GM18861 (cell line): Measurements from ENCODE around the gene FCGR3A.
"Not testable (repeated sequence)": the region's sequence is repeated elsewhere in the genome, so short reads cannot be mapped to it uniquely, and the experiment has no call there.

ENCODE experiments used
- ATAC-seq: cut with Tn5 transposase; IDR thresholded peaks from one replicate; pipeline ENCODE4 v1.9.1; 2021; ENCODE audit not compliant: unreplicated experiment

Gene FCGR3A

GRCh38 chr1:161556990-161557389 is 7.4 kb upstream of the FCGR3A start:
- ATAC-seq, result not testable (repeated sequence)

GRCh38 chr1:161556143-161556542 is 6.5 kb upstream of the FCGR3A start:
- ATAC-seq, result not testable (repeated sequence)

- not testable (repeated sequence) for ATAC-seq
Observed at GRCh38 chr1:161554815-161555417, 5.3 kb upstream of the FCGR3A start.

GRCh38 chr1:161554340-161554739 is 4.7 kb upstream of the FCGR3A start:
- not testable (repeated sequence) for ATAC-seq

GRCh38 chr1:161553631-161554030 is 4.0 kb upstream of the FCGR3A start:
- ATAC-seq, result not testable (repeated sequence)

GRCh38 chr1:161550942-161551341 is 1.3 kb upstream of the FCGR3A start:
- ATAC-seq, result not testable (repeated sequence)

GRCh38 chr1:161548749-161549406 is 740 bp downstream of the FCGR3A start:
- not testable (repeated sequence) for ATAC-seq

GRCh38 chr1:161547995-161548741 is 1.4 kb downstream of the FCGR3A start:
- not testable (repeated sequence) for ATAC-seq

GRCh38 chr1:161545005-161545731 is 4.5 kb downstream of the FCGR3A start:
- not testable (repeated sequence) for ATAC-seq

- ATAC-seq, result not testable (repeated sequence)
Observed at GRCh38 chr1:161543125-161543524, 6.5 kb downstream of the FCGR3A start.

- peak; percentile 41 for ATAC-seq
Observed at GRCh38 chr1:161542091-161542559, 7.5 kb downstream of the FCGR3A start.

GRCh38 chr1:161540570-161540960 is 9.1 kb downstream of the FCGR3A start:
- peak; percentile 28 for ATAC-seq

- peak; percentile 43 for ATAC-seq
Observed at GRCh38 chr1:161539731-161540569, 9.7 kb downstream of the FCGR3A start.

- not testable (repeated sequence) for ATAC-seq
Observed at GRCh38 chr1:161538925-161539479, 10.6 kb downstream of the FCGR3A start.

- ATAC-seq, result not testable (repeated sequence)
Observed at GRCh38 chr1:161537068-161537669, 12.4 kb downstream of the FCGR3A start.

GRCh38 chr1:161532644-161533567 is 16.7 kb downstream of the FCGR3A start:
- not testable (repeated sequence) for ATAC-seq

GRCh38 chr1:161531986-161532643 is 17.5 kb downstream of the FCGR3A start:
- no peak for ATAC-seq
